ENCODE results near the gene RBM44. TPM values are rescaled to one million over a fixed set of nuclear protein-coding genes. Genes with fewer than 3 reads are reported as not detected.

The RBM44 gene
- total RNA-seq, 1 donor from 2014 or later: 0.84 TPM

DNA sequence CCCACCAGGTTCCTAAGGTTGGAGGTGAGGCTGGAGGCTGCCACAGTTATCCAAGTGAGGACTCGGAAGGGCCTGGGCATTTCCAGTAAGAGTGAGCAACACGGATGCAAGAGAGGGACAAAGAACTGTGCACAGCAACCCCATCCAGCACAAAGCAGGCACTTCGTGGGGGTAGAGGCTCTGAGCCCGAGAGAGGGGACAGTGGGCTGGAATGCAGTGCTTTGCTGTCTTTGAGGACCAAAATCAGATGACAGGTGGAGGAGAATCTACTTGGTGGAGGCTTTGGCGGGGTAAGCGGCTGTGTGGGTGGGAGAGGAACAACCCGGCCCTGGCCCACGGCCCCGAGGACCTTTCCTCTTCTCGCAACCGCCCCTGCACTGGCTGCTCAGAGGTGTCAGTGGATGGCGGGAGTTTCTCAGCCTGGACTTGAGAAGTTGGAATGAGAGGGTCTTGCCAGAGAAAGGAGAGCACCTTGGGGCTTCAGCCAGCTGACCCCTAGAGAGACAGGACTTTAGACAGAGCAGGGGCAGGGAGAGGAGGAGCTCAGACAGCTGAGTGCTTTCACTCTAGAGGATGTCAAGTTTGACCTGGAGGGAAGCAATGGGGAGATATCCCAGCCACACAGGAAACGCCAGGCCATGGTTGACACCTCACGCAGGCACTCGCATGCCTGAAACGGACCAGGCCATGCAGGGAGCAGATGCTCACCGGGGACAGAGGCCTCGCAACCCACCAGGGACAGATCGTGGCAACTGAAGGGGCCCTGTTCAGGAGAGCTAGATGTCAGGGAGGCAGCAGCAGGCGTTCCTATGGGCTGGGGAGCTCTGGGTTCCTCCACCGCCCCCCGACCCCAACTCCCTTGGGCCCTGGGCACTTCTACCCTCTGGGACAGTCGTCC is 72.4 kb downstream of the RBM44 start:
- intact Hi-C loops (cut with micrococcal nuclease): no loop called here

DNA sequence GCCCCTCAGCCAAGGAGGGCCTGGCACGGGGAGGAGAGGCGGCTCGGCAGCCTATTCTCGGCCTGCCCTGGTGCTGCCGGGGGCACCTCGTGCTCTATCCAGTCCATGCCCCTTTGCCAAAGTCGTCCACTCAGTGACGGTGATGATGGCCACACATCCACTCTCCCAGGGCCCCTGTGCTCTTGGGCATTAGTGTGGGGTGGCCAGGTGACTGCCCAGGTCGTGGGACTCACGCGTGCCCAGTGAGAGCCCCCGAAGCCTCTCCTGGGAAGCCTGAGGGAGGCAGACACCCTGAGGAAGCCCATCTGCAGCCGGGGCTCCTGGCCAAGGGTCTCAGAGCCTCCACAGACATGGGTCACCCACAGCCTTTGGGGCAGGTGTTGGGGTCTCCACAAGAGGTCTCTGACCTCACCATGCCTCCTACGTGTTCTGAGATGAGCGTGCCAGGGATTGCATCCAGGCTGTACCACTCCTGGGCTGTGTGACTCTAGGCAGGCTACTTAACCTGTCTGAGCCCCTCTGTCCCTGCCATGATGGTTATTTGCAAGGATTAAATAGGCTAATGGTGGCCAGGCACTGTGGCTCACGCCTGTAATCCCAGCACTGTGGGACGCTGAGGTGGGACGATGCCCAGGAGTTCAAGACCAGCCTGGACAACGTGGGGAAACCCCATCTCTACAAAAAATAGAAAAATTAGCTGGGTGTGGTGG is 73.8 kb downstream of the RBM44 start:
- intact Hi-C loops (cut with micrococcal nuclease): no loop called here

DNA sequence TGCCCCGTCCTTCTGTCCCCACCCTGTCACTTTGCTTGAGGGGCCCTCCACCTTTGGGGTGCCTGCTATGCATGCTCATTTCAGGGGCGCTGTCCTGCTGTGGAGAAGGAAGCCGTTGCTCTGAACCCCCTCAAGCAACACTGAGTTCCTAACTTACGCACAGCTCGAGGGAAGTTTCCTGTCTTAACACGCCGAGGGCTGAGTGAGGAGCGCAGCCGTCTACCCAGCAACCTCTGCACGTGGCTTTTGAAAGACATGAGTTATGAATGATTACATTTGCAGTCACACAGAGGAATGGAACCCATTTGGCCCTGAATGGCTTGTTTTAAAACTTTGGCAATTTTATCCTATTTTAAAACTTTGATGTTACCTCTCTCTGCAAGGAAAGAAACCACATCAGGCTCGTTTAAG is 74.8 kb downstream of the RBM44 start:
- intact Hi-C loops (cut with micrococcal nuclease): no loop called here

DNA sequence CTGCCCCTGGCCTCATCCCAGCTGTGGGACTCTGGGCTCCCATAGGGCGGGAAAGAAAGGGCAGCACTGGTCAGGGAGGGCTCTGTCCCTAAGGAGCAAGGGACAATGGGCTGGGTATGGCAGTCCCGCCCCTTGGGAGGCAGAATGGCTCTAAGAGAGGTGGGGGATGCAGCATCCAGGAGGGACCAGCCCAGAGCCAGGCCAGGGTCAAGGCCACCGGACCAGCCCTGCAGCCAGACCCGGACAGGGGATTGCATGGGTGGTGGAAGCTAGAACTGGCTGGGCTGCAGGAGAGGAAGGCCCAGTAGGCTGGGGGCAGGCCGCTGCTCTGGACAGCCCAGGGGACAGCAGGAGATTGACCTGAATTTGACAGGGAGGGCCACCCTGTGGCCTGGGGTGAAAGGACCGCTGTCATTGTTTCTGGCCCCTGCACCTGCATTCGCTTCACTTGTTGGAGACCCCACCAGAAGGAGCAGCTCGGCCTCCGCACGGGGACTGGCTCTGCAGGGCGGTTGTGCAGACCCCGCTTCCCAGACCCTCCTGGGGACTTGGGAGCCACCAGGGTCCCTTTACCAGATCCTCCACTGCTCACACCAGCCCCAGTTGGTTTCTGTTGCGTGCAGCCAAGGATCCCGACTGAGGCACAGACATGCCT is 75.4 kb downstream of the RBM44 start:
- intact Hi-C loops (cut with micrococcal nuclease): no loop called here

DNA sequence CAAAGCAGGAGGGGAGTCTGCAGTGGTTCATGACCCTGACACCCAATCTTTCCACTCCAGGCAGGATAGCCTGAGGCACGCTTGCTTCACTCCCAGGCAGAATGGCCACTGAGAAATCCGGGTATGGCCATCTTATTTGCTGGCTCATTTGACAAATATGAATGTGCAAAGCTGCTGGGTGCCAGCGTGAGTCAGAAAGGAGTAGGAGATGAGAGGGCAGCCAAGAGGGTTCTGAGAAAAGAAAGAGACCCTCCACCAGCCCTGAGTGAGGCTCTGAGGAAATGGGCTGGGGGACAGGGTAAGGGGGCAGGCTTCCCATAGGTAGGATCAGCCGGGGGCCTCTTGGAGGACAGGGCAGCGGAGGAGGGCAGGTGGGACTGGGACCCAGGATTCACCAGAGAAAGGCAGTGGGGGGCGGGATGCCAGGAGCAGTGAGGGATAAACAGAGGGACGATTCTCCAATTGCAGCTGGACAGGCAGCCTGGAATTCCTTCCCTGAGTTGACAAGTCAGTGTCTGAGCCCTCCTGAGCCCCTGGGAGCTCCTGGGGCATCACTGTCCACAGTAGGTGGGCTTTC is 76.1 kb downstream of the RBM44 start:
- intact Hi-C loops (cut with micrococcal nuclease): no loop called here

DNA sequence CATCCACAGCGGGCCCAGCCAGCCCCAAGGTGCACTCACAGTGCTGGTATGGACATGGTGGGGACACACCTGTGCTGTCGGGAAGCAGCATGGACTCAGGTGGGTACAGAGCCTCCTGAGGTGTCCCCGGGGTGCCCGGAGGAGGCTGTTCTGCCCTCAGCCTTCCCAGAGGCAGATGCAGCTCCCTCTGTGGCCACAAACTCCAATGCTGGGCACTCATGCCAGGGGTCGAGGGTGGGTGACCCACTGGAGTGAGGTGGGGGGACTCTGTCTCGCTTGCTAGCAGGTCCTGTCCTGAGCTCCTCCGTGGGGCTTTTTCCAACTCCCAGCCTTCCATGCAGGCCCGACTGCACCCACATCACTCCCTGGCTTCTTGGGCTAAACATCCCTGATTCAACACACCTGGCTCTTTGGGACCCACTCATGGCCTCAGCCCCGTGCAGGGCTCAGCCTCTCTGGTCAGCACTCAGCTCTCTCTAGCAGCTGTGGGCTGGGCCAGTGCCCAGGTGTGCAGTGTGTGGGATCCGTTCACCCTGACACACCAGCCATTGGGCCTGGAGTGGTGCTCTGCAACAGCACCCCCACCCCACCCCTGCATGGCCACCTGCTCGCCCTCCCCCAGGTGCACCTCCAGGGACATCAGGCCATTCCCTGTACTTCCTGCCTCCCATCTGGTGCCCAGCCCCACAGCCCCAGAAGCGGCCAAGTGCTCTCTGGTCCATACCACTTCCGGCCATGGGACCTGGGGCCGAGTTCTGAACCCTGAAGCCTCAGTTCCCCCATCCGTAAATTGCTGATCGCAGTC is 76.9 kb downstream of the RBM44 start:
- intact Hi-C loops (cut with micrococcal nuclease): no loop called here

DNA sequence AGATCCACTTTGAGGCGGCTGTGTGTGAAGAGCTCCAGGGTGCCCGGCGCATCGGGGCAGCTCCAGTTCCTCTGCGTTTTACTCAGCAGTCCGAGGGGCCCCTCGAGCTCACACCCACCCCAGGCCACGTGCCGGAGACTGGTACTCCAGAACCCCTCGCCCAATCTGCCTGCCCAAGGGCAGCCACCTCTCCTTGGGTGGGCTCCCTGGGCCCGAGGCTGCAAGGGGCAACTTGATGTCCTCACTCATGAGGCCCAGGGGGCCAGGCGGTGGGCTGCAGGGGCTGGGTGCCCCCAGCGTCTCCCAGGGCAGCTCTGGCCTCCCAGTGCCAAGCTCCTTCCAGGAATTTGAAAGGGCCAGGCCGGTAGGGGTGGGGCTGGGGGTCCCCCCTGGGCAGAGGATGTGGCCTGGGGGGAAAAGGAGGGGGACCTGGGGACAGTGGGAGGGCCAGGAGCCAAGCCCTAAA is 77.5 kb downstream of the RBM44 start:
- intact Hi-C loops (cut with micrococcal nuclease): no loop called here

DNA sequence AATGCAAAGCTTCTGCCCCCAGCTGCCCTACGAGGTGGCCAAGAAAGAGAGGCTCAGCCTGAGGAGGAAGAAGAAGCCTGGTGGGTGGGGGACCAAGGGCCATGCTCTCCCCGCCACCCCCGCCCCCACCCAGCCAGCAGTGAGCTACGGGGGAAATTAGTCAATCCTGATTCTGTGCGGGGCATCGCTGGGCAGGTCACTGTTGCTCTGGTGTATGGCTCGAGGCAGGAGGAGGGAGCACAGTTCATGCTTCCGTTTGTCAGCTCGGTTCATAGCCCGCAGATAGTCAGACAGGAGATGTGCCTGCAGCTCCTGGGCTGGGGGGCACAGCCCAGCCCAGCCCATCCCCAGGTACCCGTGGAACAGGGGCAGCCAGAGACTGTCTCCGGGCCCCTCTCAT is 78.0 kb downstream of the RBM44 start:
- intact Hi-C loops (cut with micrococcal nuclease): no loop called here

DNA sequence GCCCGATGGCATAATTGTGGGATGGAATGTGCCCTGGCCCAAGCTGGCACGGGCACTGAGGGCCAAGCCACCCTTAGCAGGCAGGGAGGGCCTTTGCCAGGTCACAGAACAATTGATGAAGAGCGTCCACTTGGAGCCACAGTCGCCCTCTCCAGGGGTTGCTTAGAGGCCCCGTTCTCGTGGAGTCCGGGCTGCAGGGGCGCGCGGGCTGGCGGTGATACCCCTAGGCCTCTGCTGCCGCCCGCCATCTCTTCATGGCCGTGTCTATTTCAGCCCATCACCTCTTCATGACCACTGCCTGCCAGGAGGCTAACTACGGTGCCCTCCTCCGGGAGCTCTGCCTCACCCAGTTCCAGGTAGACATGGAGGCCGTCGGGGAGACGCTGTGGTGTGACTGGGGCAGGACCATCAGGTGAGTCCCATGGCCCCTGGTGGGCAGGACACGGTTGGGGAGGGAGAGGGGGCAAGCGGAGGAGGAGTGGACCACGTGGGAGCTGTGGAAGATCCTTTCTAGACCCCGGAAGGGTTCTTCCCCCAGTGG is 78.4 kb downstream of the RBM44 start:
- intact Hi-C loops (cut with micrococcal nuclease): no loop called here

DNA sequence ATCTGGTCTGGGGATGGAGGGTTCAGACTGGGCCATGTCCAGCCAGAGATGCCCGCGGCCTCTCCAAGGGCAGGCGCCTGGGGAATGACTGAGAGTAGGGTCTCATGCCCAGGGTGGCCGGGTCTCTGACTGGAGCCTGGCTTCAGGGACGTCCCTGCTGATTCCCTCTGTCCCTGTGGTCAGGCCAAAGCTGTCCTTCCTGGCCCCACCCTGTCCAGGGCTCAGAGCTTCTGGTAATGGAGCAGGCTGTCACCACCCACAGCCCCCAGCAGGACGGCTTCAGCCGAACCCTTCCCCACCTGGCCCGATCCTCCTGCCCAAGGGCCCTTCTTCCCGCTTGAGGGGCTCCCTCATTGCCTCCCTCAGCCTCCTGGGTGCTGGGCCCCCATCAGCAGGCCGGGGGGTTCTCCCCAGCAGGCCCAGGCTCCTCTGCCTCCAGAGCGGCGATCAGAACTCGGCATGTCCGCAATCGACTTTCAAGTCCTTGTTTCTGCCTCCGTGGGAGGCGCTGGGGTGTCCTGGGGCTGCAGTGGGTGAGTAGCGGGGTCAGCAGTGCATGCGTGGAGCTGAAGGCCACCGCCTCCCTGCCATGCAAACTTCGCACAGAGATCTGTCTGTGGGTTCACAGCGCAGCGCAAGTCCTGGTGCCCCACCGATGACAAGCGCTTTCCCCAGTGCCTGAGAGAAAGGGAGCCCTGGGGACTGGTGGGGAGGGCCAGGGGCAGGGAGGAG is 79.2 kb downstream of the RBM44 start:
- intact Hi-C loops (cut with micrococcal nuclease): no loop called here

DNA sequence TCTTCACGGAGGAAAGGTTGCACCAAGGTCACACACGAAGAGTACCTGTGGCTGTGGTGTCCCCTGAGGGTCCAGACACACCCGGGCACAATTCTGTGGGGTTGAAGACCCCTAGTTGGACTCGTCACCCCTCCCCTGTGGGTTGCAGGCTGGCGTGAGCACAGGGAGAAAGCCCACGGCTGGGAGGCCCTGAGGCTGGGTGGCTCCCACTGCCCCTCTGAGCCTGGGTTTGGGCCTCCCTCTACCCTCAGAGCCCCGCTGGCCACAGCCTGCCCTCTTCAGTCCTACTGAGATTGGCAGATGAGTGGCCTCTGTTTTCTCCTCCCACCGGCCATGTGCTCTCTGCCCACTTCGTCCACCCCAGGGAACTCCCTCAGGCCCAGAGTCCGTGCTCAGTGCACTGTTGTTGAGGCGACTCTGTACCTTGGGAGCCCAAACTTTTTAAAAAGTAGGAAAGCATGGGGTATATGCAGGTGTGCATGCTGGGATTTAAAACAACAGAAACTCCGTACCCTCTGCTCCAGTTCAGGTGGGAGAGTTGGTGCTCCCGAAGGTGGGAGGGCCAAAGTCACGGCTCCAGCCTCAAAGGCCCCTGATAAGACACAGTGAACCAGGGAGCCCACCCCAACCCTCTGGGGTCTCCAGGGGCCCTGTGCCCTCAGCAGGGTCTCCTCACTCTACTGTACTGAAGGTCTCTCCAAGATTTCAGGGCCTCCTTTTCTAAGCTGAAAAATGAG is 79.9 kb downstream of the RBM44 start:
- intact Hi-C loops (cut with micrococcal nuclease): no loop called here

DNA sequence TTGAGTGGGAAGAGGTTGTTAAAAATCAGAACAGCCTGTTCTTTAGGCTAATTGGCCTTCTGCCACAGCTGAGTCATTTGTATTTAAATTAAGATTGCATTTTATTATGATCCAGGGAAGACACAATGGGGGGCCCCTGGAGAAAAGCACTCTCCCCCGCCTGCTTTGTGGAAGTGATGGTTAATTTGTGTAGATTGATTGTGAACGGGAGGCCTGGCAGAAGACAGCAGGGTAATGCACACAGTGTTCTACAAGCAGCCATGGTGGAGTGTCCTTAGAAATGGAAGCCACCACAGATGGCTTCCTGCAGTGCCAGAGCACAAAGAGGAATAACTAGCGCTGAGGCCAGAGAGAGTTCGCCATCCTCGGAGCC is 80.5 kb downstream of the RBM44 start:
- intact Hi-C loops (cut with micrococcal nuclease): no loop called here

DNA sequence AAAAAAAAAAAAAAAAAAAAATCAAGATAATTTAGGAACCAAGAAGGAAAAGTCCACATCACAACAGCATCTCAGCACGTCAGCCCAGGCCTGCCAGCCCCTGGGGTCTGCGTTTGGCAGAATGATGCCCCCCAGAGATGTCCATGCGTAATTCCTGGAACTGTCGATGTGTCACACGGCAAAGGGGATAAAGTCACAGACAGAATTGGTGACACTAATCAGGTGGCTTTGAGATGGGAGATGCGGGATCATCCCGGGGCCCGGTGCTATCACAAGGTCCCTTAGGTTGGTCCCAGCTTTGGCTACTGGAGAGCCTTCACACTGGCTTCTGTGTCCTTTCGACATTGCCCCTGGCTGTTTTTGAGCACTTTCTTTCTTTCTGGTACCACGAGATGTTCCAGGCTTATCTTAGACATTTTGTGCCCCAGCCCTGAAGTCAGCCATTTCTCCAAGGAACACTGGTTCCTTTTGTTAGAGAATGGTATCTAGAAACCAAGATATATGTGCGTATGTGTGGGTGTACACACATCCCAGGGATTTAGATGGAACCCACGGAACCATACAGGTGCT is 81.5 kb downstream of the RBM44 start:
- intact Hi-C loops (cut with micrococcal nuclease): no loop called here

DNA sequence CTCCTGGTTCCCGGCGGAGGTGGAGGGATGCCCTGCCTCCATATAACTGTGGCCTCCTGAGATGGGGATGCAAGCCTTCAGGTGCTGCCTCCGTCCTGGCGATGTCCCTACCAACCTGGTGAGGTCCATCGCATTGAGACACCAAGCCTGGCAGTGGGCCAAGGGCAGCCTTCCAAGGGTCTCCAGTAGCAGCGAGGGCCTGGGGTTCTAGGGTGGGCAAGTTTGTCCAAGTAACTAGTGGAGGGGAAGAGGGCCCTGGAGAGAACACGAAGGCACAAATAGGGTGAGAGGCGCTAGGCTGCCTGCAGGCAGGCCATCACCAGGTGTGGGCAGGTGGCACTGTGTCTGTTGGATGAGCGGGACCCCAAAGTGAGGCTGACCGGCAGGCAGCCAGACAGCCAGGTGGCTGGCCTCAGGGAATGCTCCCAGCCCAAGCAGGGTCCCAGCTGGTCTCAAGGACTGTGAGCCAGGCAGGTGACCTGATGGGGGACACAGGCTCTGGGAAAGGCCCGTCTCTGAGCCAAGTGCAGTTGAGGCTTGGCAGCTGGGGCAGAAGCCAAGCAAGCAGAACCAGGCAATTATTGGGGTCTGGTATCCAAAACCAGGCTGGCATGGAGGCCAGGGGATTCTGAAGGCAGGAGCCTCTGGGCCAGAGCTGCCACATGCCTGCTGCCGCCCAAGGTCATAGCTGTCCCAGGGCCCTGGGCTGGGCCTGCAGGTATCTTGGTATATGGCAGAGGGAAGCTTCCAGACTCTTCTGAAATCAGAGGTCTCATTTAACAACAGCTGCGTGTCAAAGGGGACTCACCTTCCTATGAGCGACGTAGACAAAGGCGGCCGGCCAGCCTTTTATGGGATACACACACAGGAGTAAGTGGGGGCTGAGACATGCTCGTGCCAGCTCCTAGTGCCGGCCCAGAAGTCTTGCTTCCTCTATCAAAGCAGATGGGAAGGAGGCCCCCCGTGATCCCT is 84.2 kb downstream of the RBM44 start:
- intact Hi-C loops (cut with micrococcal nuclease): no loop called here

DNA sequence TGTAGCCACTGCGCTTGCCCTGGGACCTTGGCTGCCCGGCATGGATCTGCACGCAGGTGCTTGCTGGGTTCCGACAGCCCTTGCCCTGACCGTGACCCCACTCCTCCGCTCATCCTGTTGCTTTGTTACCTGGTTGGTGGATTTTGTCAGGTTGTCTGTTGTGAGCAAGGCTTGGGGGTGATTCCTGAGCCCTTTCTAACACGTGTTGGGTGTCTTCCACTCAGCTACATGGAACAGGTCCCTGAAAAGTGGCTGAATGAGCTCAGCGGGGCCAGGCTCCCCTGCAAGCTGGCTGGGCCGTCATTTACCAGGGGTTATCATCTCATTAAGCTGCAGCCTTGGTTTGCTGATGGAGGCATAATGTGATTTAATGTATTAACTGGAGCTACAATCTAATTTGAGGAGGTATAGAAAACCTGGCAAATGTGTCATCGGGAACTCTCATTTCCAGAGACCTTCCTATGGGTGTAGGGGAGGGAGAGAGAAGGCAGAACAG is 85.4 kb downstream of the RBM44 start:
- intact Hi-C loops (cut with micrococcal nuclease): no loop called here

DNA sequence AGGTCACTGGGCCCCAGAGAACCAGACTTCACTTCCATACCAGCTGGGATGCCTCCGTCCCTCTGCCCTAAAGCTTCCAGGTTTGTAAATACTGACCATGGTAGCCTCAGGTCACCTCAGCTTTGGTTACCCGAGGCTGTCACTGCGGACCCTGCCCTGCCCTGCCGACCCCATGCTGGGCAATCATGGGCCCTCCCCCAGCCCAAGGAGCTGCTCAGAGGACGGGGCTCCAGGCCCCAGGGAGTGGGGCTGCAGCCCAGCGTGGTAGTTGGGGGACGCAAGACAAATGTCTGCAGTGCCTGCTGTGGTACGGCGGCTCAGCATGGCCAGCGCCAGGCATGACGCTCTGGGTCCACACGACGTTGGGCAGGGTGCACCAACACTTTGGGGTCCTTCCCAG is 86.1 kb downstream of the RBM44 start:
- intact Hi-C loops (cut with micrococcal nuclease): no loop called here

DNA sequence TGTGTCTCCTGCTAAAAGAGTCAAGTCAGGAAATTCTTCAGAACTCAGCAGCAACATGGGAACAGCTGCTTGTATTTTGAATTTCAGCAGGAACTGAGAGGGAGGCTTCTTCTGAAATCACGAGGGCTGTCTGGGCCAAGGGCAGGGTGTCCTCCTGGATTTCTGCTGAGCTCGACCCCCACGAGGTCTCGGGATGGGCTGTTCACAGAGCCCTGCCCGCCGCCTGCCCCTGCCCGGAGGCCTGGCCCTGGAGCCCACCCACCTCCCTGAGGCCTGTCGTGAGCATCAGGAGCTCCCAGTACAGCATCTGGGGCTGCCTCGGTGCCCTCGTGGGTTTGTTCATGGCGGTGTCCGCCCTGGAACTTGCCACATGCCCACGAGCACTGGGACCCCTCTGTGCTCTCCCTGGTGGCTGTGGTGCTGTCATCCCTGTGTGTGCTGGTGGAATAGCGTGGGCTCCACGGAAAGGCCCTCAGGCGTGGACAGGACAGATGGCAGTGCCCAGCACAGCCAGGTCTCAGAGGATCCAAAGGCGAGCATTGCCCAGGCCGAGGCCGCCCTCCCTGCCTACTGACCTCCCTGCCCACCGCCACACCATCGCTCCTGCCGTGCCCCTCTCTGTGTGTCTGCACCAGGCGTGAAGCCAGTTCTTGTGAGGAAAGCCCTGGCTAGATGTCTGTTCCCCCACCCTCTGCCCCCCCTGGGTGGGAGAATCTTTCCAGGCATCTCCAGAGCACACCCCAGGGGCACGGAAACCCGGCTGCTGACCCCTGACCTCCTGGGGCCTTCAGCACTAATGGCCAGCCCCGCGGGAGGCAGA is 86.7 kb downstream of the RBM44 start:
- intact Hi-C loops (cut with micrococcal nuclease): no loop called here
